GM12872 (cell line): ENCODE data around the gene VRK3.

Source experiments
- TF ChIP-seq, protein P1 (sequence below): IDR thresholded peaks from 3 replicates; pipeline ENCODE4 v1.5.1; 2011; ENCODE audit warnings: low read depth, mild to moderate bottlenecking, low read length, moderate library complexity; ENCODE audit not compliant: insufficient read depth

Gene VRK3

DNA sequence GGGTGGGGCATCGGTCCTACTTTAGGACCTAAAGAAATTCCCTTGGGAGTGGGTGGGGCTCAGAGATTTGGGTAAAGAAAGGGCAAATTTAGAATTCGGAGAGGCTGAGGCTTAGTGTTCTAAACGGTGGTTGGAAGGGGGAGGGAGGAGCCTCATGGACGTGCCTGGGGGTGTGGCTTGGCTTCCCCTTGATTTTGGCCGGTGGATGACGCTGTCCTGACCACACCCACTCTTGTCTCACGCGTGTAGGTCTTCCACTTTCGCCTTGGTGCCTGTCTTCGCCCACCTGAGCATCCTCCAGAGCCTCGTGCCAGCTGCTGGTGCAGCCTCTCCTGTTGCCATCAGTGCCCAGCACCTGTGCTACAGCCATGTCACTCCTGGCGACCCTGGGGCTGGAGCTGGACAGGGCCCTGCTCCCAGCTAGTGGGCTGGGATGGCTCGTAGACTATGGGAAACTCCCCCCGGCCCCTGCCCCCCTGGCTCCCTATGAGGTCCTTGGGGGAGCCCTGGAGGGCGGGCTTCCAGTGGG is 94.6 kb downstream of the VRK3 start:
- TF ChIP-seq, protein P1, sequence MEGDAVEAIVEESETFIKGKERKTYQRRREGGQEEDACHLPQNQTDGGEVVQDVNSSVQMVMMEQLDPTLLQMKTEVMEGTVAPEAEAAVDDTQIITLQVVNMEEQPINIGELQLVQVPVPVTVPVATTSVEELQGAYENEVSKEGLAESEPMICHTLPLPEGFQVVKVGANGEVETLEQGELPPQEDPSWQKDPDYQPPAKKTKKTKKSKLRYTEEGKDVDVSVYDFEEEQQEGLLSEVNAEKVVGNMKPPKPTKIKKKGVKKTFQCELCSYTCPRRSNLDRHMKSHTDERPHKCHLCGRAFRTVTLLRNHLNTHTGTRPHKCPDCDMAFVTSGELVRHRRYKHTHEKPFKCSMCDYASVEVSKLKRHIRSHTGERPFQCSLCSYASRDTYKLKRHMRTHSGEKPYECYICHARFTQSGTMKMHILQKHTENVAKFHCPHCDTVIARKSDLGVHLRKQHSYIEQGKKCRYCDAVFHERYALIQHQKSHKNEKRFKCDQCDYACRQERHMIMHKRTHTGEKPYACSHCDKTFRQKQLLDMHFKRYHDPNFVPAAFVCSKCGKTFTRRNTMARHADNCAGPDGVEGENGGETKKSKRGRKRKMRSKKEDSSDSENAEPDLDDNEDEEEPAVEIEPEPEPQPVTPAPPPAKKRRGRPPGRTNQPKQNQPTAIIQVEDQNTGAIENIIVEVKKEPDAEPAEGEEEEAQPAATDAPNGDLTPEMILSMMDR: no peak

GRCh38 chr19:49929611-49930482 is 95.3 kb downstream of the VRK3 start:
- TF ChIP-seq, protein P1: no peak

DNA sequence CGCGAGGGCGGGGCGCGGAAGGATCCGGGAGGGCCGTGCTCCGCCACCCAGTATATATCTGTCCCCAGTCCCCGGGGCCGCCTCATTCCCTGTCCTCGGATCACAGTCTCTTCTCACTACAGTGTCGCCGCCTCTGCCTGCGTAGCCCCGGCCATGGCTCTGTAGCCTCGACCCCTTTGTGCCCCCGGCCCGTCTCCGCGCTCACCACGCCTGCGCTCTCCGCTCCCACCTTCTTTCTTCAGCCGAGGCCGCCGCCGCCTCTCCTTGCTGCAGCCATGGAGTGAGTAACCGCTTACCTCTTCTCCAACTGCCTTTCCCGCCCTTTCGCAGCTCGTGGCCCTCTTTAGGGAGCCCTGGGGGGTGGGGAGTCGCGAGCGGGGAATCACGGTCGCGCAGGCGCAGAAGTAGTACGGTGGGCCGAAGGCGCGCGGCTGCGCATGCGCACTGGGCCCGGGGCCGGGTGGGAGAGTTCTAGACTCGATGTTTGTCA is 96.0 kb downstream of the VRK3 start, which contains the start of the genes ATF5 and NUP62:
Gene ATF5 (plus strand): TSS at position 85 of the 490 bp plus-strand sequence. CDS start 1,646 bp downstream, outside the sequence.
Gene NUP62 (minus strand): TSS at position 384 of the 490 bp plus-strand sequence. CDS start 19,697 bp downstream, outside the sequence.
- TF ChIP-seq, protein P1: no peak

- TF ChIP-seq, protein P1: no peak
These were observed 97.5 kb downstream of the VRK3 start for GRCh38 chr19:49927526-49928264.

DNA sequence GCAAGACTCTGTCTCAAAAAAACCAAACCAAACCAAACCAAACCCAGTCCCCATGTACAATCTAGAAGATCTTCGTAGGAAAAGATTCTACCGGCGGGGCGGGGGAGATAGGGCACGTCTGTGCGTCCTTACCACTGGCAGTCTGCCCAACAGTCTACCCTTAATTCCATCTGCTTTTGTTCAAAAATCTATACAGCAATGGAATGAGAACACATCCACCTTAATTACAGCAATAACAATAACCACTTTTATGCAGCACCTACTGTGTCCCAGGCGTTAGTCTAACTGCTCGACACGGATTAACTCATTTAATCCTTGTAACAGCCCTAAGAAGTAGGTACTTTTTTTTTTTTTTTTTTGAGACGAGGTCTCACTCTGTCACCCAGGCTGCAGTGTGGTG is 98.7 kb downstream of the VRK3 start:
- TF ChIP-seq, protein P1: no peak
